Right lobe of liver (tissue), 6 donors: ENCODE results near the gene CYTH2. TPM values are rescaled to one million over a fixed set of nuclear protein-coding genes. Genes with fewer than 3 reads are reported as not detected.

Experiments
- ATAC-seq, 4 donors: fragments of 200-7000 bp; cut with Tn5 transposase; one replicate each; pipeline ENCODE4 v1.9.1; 2020; ENCODE audit warnings: mild to moderate bottlenecking in 4 of 4, moderate library complexity in 4 of 4
- DNase-seq, 3 donors: peaks; one replicate each; pipeline ENCODE4 v3.0.0-alpha.2; 2020
- H3K27ac ChIP-seq, 3 donors: fragments of 200-600 bp; one replicate each; pipeline ENCODE4 v1.8.0; 2022
- H3K27me3 ChIP-seq, 2 donors: fragments of 200-600 bp; one replicate each; pipeline ENCODE4 v1.8.0; 2022
- H3K36me3 ChIP-seq, 4 donors: fragments of 200-600 bp; sonication (generic) in 1 of 4; one replicate each; pipeline versions ENCODE4 v1.5.1 to v1.8.0; 2017 to 2022; ENCODE audit warnings: control low read depth in 1 of 4
- H3K4me1 ChIP-seq, 4 donors: fragments of 200-600 bp; sonication (generic) in 1 of 4; one replicate each; pipeline versions ENCODE4 v1.5.1 to v1.8.0; 2017 to 2022; ENCODE audit warnings: control low read depth in 1 of 4
- H3K4me3 ChIP-seq, 3 donors: fragments of 200-600 bp; one replicate each; pipeline ENCODE4 v1.8.0; 2022
- H3K9me3 ChIP-seq, 4 donors: fragments of 200-600 bp; sonication (generic) in 1 of 4; one replicate each; pipeline versions ENCODE4 v1.5.1 to v1.8.0; 2017 to 2022; ENCODE audit warnings: control low read depth in 1 of 4
- CTCF ChIP-seq, 4 donors: fragments of 200-600 bp in 3 of 4; fragments of 450-650 bp in 1 of 4; IDR thresholded peaks; one replicate each; pipeline versions ENCODE4 v1.5.1 to v1.8.0; 2016 to 2022; ENCODE audit warnings: antibody characterized with exemption in 4 of 4, mild to moderate bottlenecking in 2 of 4
- POLR2A ChIP-seq: fragments of 450-650 bp; IDR thresholded peaks from one replicate; pipeline ENCODE4 v1.6.1; 2017; ENCODE audit warnings: antibody characterized with exemption, mild to moderate bottlenecking
- WGBS: methylation state at CpG from one replicate; pipeline ENCODE4 v1.1.6; 2018; ENCODE audit warnings: low coverage, low lambda C conversion rate; ENCODE audit not compliant: insufficient coverage; ENCODE audit errors: missing lambda C conversion rate; 5-methylcytosine and 5-hydroxymethylcytosine counted together
- intact Hi-C, 2 donors: fragments of 100-400 bp; cut with DNase I; formaldehyde crosslinking; loops; one replicate each; pipeline versions ENCODE4 v1.11.2 to v1.14.1; 2022
- total RNA-seq, 6 experiments: library from RNA; depleted of rRNA in 2 of 6; stranded (reverse); fragments of >200 nt in 2 of 6; fragmentation: NEBNext Ultra II Directional in 3 of 6; extraction: Animal tissue kit (Norgen Biotek cat#: 25700) in 3 of 6; gene quantifications; one replicate each; pipeline versions ENCODE4 v1.1.0 to v1.2.4, GENCODE V29; 2016 to 2023
- donor health status: DM: no; HTN: yes; CAD: no.
- donor health status: DM: no; HTN: no; CAD: no.
- donor health status: DM: no; HTN: no; CAD: no.
- donor health status: DM: no; HTN: yes; CAD: no.
- donor health status: DM: no; HTN: yes; CAD: no.

CYTH2 gene
- total RNA-seq, 6 experiments from 2014 or later, result 7.7 to 22.7 (median 13.5) TPM

GRCh38 chr19:48454150-48454730 is 14.9 kb upstream of the CYTH2 start:
- 90% methylated on average over 6 of the region's 22 CpGs for WGBS
- peaks cover 0 to 43% (median 11%) of the 10 kb centered on the region in 4 donors for H3K36me3 ChIP-seq

GRCh38 chr19:48455171-48455907 is 13.8 kb upstream of the CYTH2 start, which contains the start of gene KCNJ14:
KCNJ14 (plus strand) TSS chr19:48455574; CDS start chr19:48461725, 6,151 bp downstream.
- WGBS, result 80% methylated on average over 2 of the region's 16 CpGs
- H3K27ac ChIP-seq, result no peak within 1 kb of the TSS
- no peaks in the 10 kb centered on the region for H3K27me3 ChIP-seq
- peaks cover 0 to 10% (median 0%) of the 10 kb centered on the region in 4 donors for H3K4me1 ChIP-seq
- intact Hi-C loops, result no loop called here
- TF ChIP-seq POLR2A, result no peak
- TF ChIP-seq CTCF (IDR thresholded peaks at IDR 0.05), result no peak
- peaks cover 0 to 38% (median 9%) of the 10 kb centered on the region in 4 donors for H3K36me3 ChIP-seq
- no peaks in the 10 kb centered on the region for H3K9me3 ChIP-seq
- DNase-seq, result no peak
- ATAC-seq, result no peak
- no peak within 1 kb of the TSS for H3K4me3 ChIP-seq

More at GRCh38 chr19:48454150-48454730, 14.9 kb upstream of the CYTH2 start:
- DNase-seq, result no peak
- peak in 1 of 4 donors; percentile 9 for ATAC-seq
- no peaks in the 10 kb centered on the region for H3K9me3 ChIP-seq
- no peak overlapping the region for H3K4me3 ChIP-seq
- TF ChIP-seq CTCF (IDR thresholded peaks at IDR 0.05), result no peak
- no peak for TF ChIP-seq POLR2A
- H3K27ac ChIP-seq, result no peak overlapping the region
- intact Hi-C loops, result no loop called here
- peaks cover 0 to 10% (median 0%) of the 10 kb centered on the region in 4 donors for H3K4me1 ChIP-seq
- no peaks in the 10 kb centered on the region for H3K27me3 ChIP-seq

- 80% methylated on average over 1 of the region's 11 CpGs for WGBS
- no peak for TF ChIP-seq POLR2A
- no peak for TF ChIP-seq CTCF (IDR thresholded peaks at IDR 0.05)
- DNase-seq, result peak in 1 of 3 donors; percentile 16
- intact Hi-C loops, result no loop called here
- no peak overlapping the region for H3K27ac ChIP-seq
- no peaks in the 10 kb centered on the region for H3K27me3 ChIP-seq
- H3K4me1 ChIP-seq, result peaks cover 0 to 10% (median 0%) of the 10 kb centered on the region in 4 donors
- H3K4me3 ChIP-seq, result no peak overlapping the region
- no peak for ATAC-seq
- no peaks in the 10 kb centered on the region for H3K9me3 ChIP-seq
- H3K36me3 ChIP-seq, result peaks cover 0 to 31% (median 6%) of the 10 kb centered on the region in 4 donors
Measured at GRCh38 chr19:48455908-48456562, 13.1 kb upstream of the CYTH2 start.

GRCh38 chr19:48456864-48457263 is 12.3 kb upstream of the CYTH2 start:
- no peak for TF ChIP-seq CTCF (IDR thresholded peaks at IDR 0.05)
- TF ChIP-seq POLR2A, result no peak
- H3K27me3 ChIP-seq, result no peaks in the 10 kb centered on the region
- no peak overlapping the region for H3K4me3 ChIP-seq
- no peak overlapping the region for H3K27ac ChIP-seq
- no peaks in the 10 kb centered on the region for H3K9me3 ChIP-seq
- ATAC-seq, result no peak
- no peak for DNase-seq
- intact Hi-C loops, result no loop called here
- H3K4me1 ChIP-seq, result peaks cover 0 to 10% (median 0%) of the 10 kb centered on the region in 4 donors
- WGBS, result 97% methylated on average over 4 of the region's 4 CpGs
- peaks cover 0 to 23% (median 2%) of the 10 kb centered on the region in 4 donors for H3K36me3 ChIP-seq
